ENCODE data around the gene PAQR3. TPM values are rescaled to one million over a fixed set of nuclear protein-coding genes. Genes with fewer than 3 reads are reported as not detected.

PAQR3 gene
- total RNA-seq (10 to 100 TPM; 10.7 to 11.7 TPM), polyA plus RNA-seq (1 to 10 TPM; 4.6 to 8.9 TPM)
- long read RNA-seq, donor 1, partial matches to known transcripts: 0 of 3 reads
- long read RNA-seq, donor 1, other reads (novel, unspliced or antisense): 3 of 3 reads
- long read RNA-seq, donor 2, full-length matches to known transcripts: 3 of 18 reads
- long read RNA-seq, donor 2, partial matches to known transcripts: 0 of 18 reads
- long read RNA-seq, donor 2, other reads (novel, unspliced or antisense): 15 of 18 reads

- Histone ChIP-seq H3K4me1 (ENCODE audit: control insufficient read depth in 1 of 2, insufficient read depth in 2 of 2, low read length in 2 of 2) (peaks cover 0 to 3% of the 10 kb centered on the region in 2 donors), H3K36me3 (ENCODE audit: control insufficient read depth in 1 of 2, insufficient read depth in 2 of 2, low read length in 1 of 2) (no peaks in the 10 kb centered on the region), H3K27me3 (ENCODE audit: control insufficient read depth in 1 of 2, insufficient read depth in 2 of 2, low read length in 1 of 2) (no peaks in the 10 kb centered on the region), H3K9me3 (ENCODE audit: control insufficient read depth, low read length) (peaks cover 1% of the 10 kb centered on the region), H3K4me3 (ENCODE audit: low read length in 2 of 2) (peak within 1 kb of the TSS; percentile 58 to 69), H3K27ac (ENCODE audit: low read depth in 1 of 2, low read length in 2 of 2) (no peak within 1 kb of the TSS)
- 0 to 1% methylated on average over 52 to 77 of the region's 77 CpGs for WGBS, 2 donors
- ATAC-seq (ENCODE audit: low FRiP score) (peak; percentile 97), DNase-seq (peak; percentile 89 to 95)
- intact Hi-C loops (cut with DNase I): no loop called here
These were observed at the start of gene PAQR3 for GRCh38 chr4:78938868-78939666. PAQR3 (minus strand) TSS chr4:78939438; CDS start chr4:78939224, 214 bp downstream.

GRCh38 chr4:78987683-78988082 is 48.4 kb upstream of the PAQR3 start:
- no peaks in the 10 kb centered on the region for H3K4me1 ChIP-seq (ENCODE audit: control insufficient read depth in 1 of 2, insufficient read depth in 2 of 2, low read length in 2 of 2)
- no peak overlapping the region for H3K27ac ChIP-seq (ENCODE audit: low read depth in 1 of 2, low read length in 2 of 2)
- no peak overlapping the region for H3K4me3 ChIP-seq (ENCODE audit: low read length in 2 of 2)
- peaks cover 0 to 2% of the 10 kb centered on the region in 2 donors for H3K36me3 ChIP-seq (ENCODE audit: control insufficient read depth in 1 of 2, insufficient read depth in 2 of 2, low read length in 1 of 2)
- no peak for DNase-seq
- no peak for ATAC-seq (ENCODE audit: low FRiP score)
- WGBS, 2 donors: 86 to 90% methylated on average over 1 of the region's 1 CpG
- no peaks in the 10 kb centered on the region for H3K27me3 ChIP-seq (ENCODE audit: control insufficient read depth in 1 of 2, insufficient read depth in 2 of 2, low read length in 1 of 2)
- intact Hi-C loops (cut with DNase I): no loop called here
- no peaks in the 10 kb centered on the region for H3K9me3 ChIP-seq (ENCODE audit: control insufficient read depth, low read length)

GRCh38 chr4:78984593-78984992 is 45.4 kb upstream of the PAQR3 start:
- 27 to 41% methylated on average over 2 of the region's 2 CpGs for WGBS, 2 donors
- DNase-seq: peak in 1 of 2 donors; percentile 31
- Histone ChIP-seq H3K27me3 (ENCODE audit: control insufficient read depth in 1 of 2, insufficient read depth in 2 of 2, low read length in 1 of 2) (no peaks in the 10 kb centered on the region), H3K27ac (ENCODE audit: low read depth in 1 of 2, low read length in 2 of 2) (no peak overlapping the region), H3K4me3 (ENCODE audit: low read length in 2 of 2) (no peak overlapping the region), H3K36me3 (ENCODE audit: control insufficient read depth in 1 of 2, insufficient read depth in 2 of 2, low read length in 1 of 2) (no peaks in the 10 kb centered on the region), H3K9me3 (ENCODE audit: control insufficient read depth, low read length) (peaks cover 4% of the 10 kb centered on the region), H3K4me1 (ENCODE audit: control insufficient read depth in 1 of 2, insufficient read depth in 2 of 2, low read length in 2 of 2) (no peaks in the 10 kb centered on the region)
- no peak for ATAC-seq (ENCODE audit: low FRiP score)
- intact Hi-C loops (cut with DNase I): no loop called here

DNA sequence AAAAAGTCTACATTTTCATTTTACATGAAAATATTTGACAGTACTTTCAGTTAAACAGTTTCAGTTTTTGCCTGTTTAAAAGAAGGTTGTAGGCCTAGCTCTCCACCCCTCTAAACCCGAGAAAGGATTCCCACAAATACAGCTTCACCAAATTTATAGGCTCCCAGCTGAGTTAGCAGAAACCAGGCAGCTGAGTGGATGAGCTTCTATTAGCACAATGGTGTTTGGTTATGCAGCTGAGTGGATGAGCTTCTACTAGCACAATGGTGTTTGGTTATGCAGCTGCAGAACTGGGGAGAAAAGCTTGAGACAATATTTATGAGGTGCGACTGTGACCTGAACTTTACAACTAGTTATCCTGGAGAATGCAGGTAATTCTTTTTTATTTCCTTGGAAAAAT is 36.6 kb upstream of the PAQR3 start:
- H3K4me1 ChIP-seq (ENCODE audit: control insufficient read depth in 1 of 2, insufficient read depth in 2 of 2, low read length in 2 of 2): peaks cover 0 to 5% of the 10 kb centered on the region in 2 donors
- no peak for DNase-seq
- H3K27me3 ChIP-seq (ENCODE audit: control insufficient read depth in 1 of 2, insufficient read depth in 2 of 2, low read length in 1 of 2): no peaks in the 10 kb centered on the region
- no peak for ATAC-seq (ENCODE audit: low FRiP score)
- intact Hi-C loops (cut with DNase I): no loop called here
- no peaks in the 10 kb centered on the region for H3K36me3 ChIP-seq (ENCODE audit: control insufficient read depth in 1 of 2, insufficient read depth in 2 of 2, low read length in 1 of 2)
- H3K4me3 ChIP-seq (ENCODE audit: low read length in 2 of 2): no peak overlapping the region
- H3K27ac ChIP-seq (ENCODE audit: low read depth in 1 of 2, low read length in 2 of 2): no peak overlapping the region
- WGBS, 2 donors: 61 to 73% methylated on average over 2 of the region's 2 CpGs
- H3K9me3 ChIP-seq (ENCODE audit: control insufficient read depth, low read length): no peaks in the 10 kb centered on the region

DNA sequence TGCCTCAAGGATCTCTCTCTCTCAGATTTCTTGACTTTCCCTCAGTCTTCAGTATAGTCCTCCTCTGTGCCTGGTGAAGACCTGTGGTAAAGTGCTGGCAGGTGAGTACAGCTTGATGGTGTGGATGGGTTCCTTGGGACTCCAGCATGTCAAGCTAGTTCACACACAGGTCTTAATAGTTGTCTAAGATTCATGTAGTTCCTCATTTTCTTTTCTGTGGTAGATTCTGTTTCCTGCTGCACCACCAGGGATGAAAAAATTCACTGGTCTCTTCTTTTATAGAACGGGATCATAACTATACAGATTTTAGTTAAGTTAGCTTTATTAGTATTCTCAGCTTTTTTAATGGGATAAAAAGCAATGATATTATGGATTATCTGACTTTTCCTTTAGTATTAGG is 32.5 kb upstream of the PAQR3 start:
- peak overlapping the region in 1 of 2 donors; percentile 10 for H3K4me3 ChIP-seq (ENCODE audit: low read length in 2 of 2)
- ATAC-seq (ENCODE audit: low FRiP score): no peak

GRCh38 chr4:78971326-78971725 is 32.1 kb upstream of the PAQR3 start:
- Histone ChIP-seq H3K9me3 (ENCODE audit: control insufficient read depth, low read length) (no peaks in the 10 kb centered on the region), H3K27me3 (ENCODE audit: control insufficient read depth in 1 of 2, insufficient read depth in 2 of 2, low read length in 1 of 2) (no peaks in the 10 kb centered on the region), H3K27ac (ENCODE audit: low read depth in 1 of 2, low read length in 2 of 2) (peak overlapping the region in 1 of 2 donors; percentile 94), H3K4me3 (ENCODE audit: low read length in 2 of 2) (no peak overlapping the region), H3K4me1 (ENCODE audit: control insufficient read depth in 1 of 2, insufficient read depth in 2 of 2, low read length in 2 of 2) (peaks cover 0 to 5% of the 10 kb centered on the region in 2 donors), H3K36me3 (ENCODE audit: control insufficient read depth in 1 of 2, insufficient read depth in 2 of 2, low read length in 1 of 2) (no peaks in the 10 kb centered on the region)
- DNase-seq (no peak), ATAC-seq (ENCODE audit: low FRiP score) (peak; percentile 87)
- intact Hi-C loops (cut with DNase I): no loop called here
- WGBS, 2 donors: 10 to 63% methylated on average over 1 of the region's 1 CpG

More for the DNA sequence above, 32.5 kb upstream of the PAQR3 start:
- intact Hi-C loops (cut with DNase I): no loop called here
- no peaks in the 10 kb centered on the region for H3K9me3 ChIP-seq (ENCODE audit: control insufficient read depth, low read length)
- H3K36me3 ChIP-seq (ENCODE audit: control insufficient read depth in 1 of 2, insufficient read depth in 2 of 2, low read length in 1 of 2): no peaks in the 10 kb centered on the region
- no peaks in the 10 kb centered on the region for H3K27me3 ChIP-seq (ENCODE audit: control insufficient read depth in 1 of 2, insufficient read depth in 2 of 2, low read length in 1 of 2)
- DNase-seq: no peak
- H3K4me1 ChIP-seq (ENCODE audit: control insufficient read depth in 1 of 2, insufficient read depth in 2 of 2, low read length in 2 of 2): peaks cover 0 to 5% of the 10 kb centered on the region in 2 donors
- WGBS, 2 donors: 86 to 95% methylated on average over 1 of the region's 1 CpG
- peak overlapping the region in 1 of 2 donors; percentile 94 for H3K27ac ChIP-seq (ENCODE audit: low read depth in 1 of 2, low read length in 2 of 2)

- no peaks in the 10 kb centered on the region for H3K9me3 ChIP-seq (ENCODE audit: control insufficient read depth, low read length)
- no peaks in the 10 kb centered on the region for H3K27me3 ChIP-seq (ENCODE audit: control insufficient read depth in 1 of 2, insufficient read depth in 2 of 2, low read length in 1 of 2)
- DNase-seq: no peak
- no peak overlapping the region for H3K27ac ChIP-seq (ENCODE audit: low read depth in 1 of 2, low read length in 2 of 2)
- ATAC-seq (ENCODE audit: low FRiP score): peak; percentile 78
- WGBS, 2 donors: 19 to 55% methylated on average over 2 of the region's 2 CpGs
- H3K36me3 ChIP-seq (ENCODE audit: control insufficient read depth in 1 of 2, insufficient read depth in 2 of 2, low read length in 1 of 2): no peaks in the 10 kb centered on the region
- H3K4me1 ChIP-seq (ENCODE audit: control insufficient read depth in 1 of 2, insufficient read depth in 2 of 2, low read length in 2 of 2): peaks cover 0 to 6% of the 10 kb centered on the region in 2 donors
- intact Hi-C loops (cut with DNase I): no loop called here
- no peak overlapping the region for H3K4me3 ChIP-seq (ENCODE audit: low read length in 2 of 2)
These were observed 23.4 kb upstream of the PAQR3 start for GRCh38 chr4:78962597-78963115.

DNA sequence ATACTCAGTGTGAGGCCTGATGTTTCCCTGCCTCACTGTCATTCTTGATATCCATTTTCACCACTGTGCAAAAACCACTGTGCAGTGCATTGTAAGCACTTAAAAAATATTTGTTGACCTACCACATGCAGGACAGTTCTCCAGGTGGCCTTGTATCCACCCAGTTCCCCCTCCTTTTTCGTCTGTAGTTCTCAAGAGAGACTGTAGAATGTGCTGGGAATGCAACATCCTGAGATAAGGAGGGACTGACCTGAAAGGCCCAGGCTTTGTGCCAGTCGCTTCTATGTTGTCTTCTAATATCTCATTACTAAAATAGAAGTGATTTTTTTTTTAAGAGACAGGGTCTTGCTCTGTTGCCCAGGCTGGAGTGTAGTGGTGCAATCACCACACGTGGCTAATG is 21.7 kb upstream of the PAQR3 start:
- intact Hi-C loops (cut with DNase I): no loop called here
- peak overlapping the region in 1 of 2 donors; percentile 25 for H3K27ac ChIP-seq (ENCODE audit: low read depth in 1 of 2, low read length in 2 of 2)

More for the DNA sequence above, 21.7 kb upstream of the PAQR3 start:
- no peaks in the 10 kb centered on the region for H3K9me3 ChIP-seq (ENCODE audit: control insufficient read depth, low read length)
- no peaks in the 10 kb centered on the region for H3K36me3 ChIP-seq (ENCODE audit: control insufficient read depth in 1 of 2, insufficient read depth in 2 of 2, low read length in 1 of 2)
- DNase-seq (no peak), ATAC-seq (ENCODE audit: low FRiP score) (no peak)
- WGBS, 2 donors: 86 to 87% methylated on average over 3 of the region's 3 CpGs
- no peak overlapping the region for H3K4me3 ChIP-seq (ENCODE audit: low read length in 2 of 2)
- H3K4me1 ChIP-seq (ENCODE audit: control insufficient read depth in 1 of 2, insufficient read depth in 2 of 2, low read length in 2 of 2): peaks cover 0 to 6% of the 10 kb centered on the region in 2 donors
- no peaks in the 10 kb centered on the region for H3K27me3 ChIP-seq (ENCODE audit: control insufficient read depth in 1 of 2, insufficient read depth in 2 of 2, low read length in 1 of 2)
